Kidney (tissue), 14 donors: Measurements from ENCODE around the gene FGF5. TPM values are rescaled to one million over a fixed set of nuclear protein-coding genes. Genes with fewer than 3 reads are reported as not detected.

ENCODE experiments used
- DNase-seq, 5 donors: peaks; one replicate each; pipeline ENCODE4 v3.0.0-alpha.2; 2013 to 2020
- FAIRE-seq: peaks from 2 replicates; lab custom pipeline; 2012; peaks lifted over from hg19 to GRCh38; lab: Jason Lieb, UNC
- H3K27ac ChIP-seq, 2 donors: one replicate each; pipeline ENCODE4 v1.7.0; 2013; ENCODE audit warnings: low read depth in 2 of 2, low read length in 2 of 2, inconsistent platforms in 1 of 2
- H3K27me3 ChIP-seq: one replicate; pipeline ENCODE4 v1.7.1; 2013; ENCODE audit warnings: low read length, inconsistent platforms; ENCODE audit not compliant: control insufficient read depth, insufficient read depth
- H3K36me3 ChIP-seq, 3 donors: one replicate each; pipeline versions ENCODE4 v1.7.0 to v1.7.1; 2013; ENCODE audit warnings: low read length in 3 of 3, control low read depth in 1 of 3, inconsistent platforms in 1 of 3; ENCODE audit not compliant: insufficient read depth in 3 of 3, control insufficient read depth in 2 of 3
- H3K4me1 ChIP-seq, 3 donors: one replicate each; pipeline versions ENCODE4 v1.7.0 to v1.7.1; 2013; ENCODE audit warnings: low read length in 3 of 3, inconsistent platforms in 1 of 3, low read depth in 1 of 3; ENCODE audit not compliant: control insufficient read depth in 2 of 3, insufficient read depth in 2 of 3
- H3K4me3 ChIP-seq, 3 donors: one replicate each; pipeline versions ENCODE4 v1.7.0 to v1.8.1; 2013; ENCODE audit warnings: low read length in 3 of 3, control low read depth in 1 of 3, inconsistent platforms in 1 of 3
- H3K9ac ChIP-seq, 3 donors: one replicate each; pipeline versions ENCODE4 v1.7.0 to v1.7.1; 2013; ENCODE audit warnings: low read length in 3 of 3, control low read depth in 1 of 3, inconsistent platforms in 1 of 3
- H3K9me3 ChIP-seq, 3 donors: one replicate each; pipeline versions ENCODE4 v1.7.0 to v1.7.1; 2013; ENCODE audit warnings: low read length in 3 of 3, control low read depth in 1 of 3, inconsistent platforms in 1 of 3; ENCODE audit not compliant: control insufficient read depth in 2 of 3, insufficient read depth in 1 of 3
- intact Hi-C: fragments of 100-400 bp; cut with DNase I; formaldehyde crosslinking; loops from one replicate; pipeline ENCODE4 v1.11.1; 2022
- polyA plus RNA-seq: library from polyadenylated mRNA; stranded (reverse); fragments of 350-450 nt; fragmentation: Illumina TruSeq; extraction: RNeasy Lipid Tissue Mini Kit (QIAGEN cat#74804); gene quantifications from one replicate; pipeline ENCODE4 v1.2.3, GENCODE V29; 2014; ENCODE audit warnings: low read depth, low replicate concordance; ENCODE audit not compliant: insufficient read depth
- total RNA-seq: library from RNA; stranded (reverse); fragmentation: NEBNext Ultra II Directional; extraction: Animal tissue kit (Norgen Biotek cat#: 25700); gene quantifications from one replicate; pipeline ENCODE4 v1.2.1, GENCODE V29; 2021
- TF ChIP-seq, protein P1 (sequence below): IDR thresholded peaks from 3 replicates; pipeline ENCODE4 v1.5.1; 2012; ENCODE audit warnings: mild to moderate bottlenecking, moderate library complexity, borderline replicate concordance; ENCODE audit not compliant: insufficient read depth; ENCODE audit errors: extremely low read depth
- donor health status: control.
- donor health status: control.
- donor health status: control.
- donor health status: control.
- donor health status: control.
- donor health status: DM: yes; HTN: yes; CAD: no.
- donor health status: Normal renal cell carcinoma (clear cell type).

Gene FGF5
- total and polyA plus RNA-seq, 2 donors from 2014 or later, result 0.09 to 0.13 TPM

DNA sequence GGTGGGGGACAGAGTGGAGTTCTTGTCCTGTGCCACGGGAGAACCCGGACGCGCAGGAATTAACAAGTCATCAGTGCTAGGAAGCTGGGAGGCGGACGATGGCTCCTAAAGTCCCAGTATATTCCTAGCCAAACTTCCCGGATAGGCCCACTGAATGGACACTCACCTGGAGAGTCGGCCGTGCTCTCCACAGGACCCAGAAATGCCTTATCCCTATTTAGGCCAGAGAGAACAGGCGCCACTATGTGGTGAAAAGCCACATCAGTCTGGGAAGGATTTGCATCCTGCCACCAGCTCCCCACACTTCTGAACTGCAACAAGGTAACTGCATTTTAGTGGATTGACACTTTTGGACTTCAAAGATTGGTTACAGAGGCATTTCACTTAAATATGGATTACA, 70.1 kb downstream of the FGF5 start:
- peaks cover 0 to 3% (median 0%) of the 10 kb centered on the region in 3 donors for H3K4me1 ChIP-seq
- no peaks in the 10 kb centered on the region for H3K36me3 ChIP-seq
- no peak overlapping the region for H3K27ac ChIP-seq
- H3K27me3 ChIP-seq, result peaks cover 9% of the 10 kb centered on the region
- peak overlapping the region in 1 of 3 donors; percentile 43 for H3K9ac ChIP-seq
- no peaks in the 10 kb centered on the region for H3K9me3 ChIP-seq
- intact Hi-C loops, result no loop called here
- DNase-seq (peak in 4 of 5 donors; percentile 38 to 66 (median 44)), FAIRE-seq (no peak)
- peak overlapping the region in 2 of 3 donors; percentile 77 to 92 for H3K4me3 ChIP-seq
- TF ChIP-seq, protein P1, sequence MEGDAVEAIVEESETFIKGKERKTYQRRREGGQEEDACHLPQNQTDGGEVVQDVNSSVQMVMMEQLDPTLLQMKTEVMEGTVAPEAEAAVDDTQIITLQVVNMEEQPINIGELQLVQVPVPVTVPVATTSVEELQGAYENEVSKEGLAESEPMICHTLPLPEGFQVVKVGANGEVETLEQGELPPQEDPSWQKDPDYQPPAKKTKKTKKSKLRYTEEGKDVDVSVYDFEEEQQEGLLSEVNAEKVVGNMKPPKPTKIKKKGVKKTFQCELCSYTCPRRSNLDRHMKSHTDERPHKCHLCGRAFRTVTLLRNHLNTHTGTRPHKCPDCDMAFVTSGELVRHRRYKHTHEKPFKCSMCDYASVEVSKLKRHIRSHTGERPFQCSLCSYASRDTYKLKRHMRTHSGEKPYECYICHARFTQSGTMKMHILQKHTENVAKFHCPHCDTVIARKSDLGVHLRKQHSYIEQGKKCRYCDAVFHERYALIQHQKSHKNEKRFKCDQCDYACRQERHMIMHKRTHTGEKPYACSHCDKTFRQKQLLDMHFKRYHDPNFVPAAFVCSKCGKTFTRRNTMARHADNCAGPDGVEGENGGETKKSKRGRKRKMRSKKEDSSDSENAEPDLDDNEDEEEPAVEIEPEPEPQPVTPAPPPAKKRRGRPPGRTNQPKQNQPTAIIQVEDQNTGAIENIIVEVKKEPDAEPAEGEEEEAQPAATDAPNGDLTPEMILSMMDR, result peak; percentile 21

DNA sequence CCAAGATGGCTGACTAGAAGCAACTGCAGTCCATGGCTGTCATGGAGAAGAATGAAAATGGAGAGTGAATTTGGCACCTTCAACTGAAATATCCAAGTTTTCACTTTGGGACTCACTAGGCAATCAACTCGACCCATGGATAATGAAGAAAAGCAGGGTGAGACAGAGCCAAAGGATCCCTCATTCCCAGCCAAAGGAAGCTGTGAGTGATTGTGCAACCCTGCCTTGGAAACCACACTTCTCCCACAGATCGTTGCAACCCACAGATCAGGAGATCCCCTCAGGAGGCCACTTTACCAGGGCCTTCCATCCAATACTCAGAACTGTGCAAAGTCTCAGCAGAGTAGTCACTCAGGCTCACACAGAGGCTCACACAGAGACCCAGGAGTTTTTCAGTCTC, 73.6 kb downstream of the FGF5 start:
- TF ChIP-seq, protein P1, result no peak
- DNase-seq (no peak), FAIRE-seq (no peak)
- no peak overlapping the region for H3K4me3 ChIP-seq
- intact Hi-C loops, result no loop called here
- H3K27ac ChIP-seq, result no peak overlapping the region
- peaks cover 0 to 3% (median 0%) of the 10 kb centered on the region in 3 donors for H3K4me1 ChIP-seq
- no peak overlapping the region for H3K9ac ChIP-seq
- no peaks in the 10 kb centered on the region for H3K36me3 ChIP-seq
- peaks cover 7% of the 10 kb centered on the region for H3K27me3 ChIP-seq
- peaks cover 0 to 8% (median 0%) of the 10 kb centered on the region in 3 donors for H3K9me3 ChIP-seq

Other genes with a start within 250 kb of the FGF5 start
- 33.1 TPM for gene ANTXR2, start 193.4 kb upstream of the FGF5 start, total RNA-seq
- gene ANTXR2, start 193.4 kb upstream of the FGF5 start, polyA plus RNA-seq, result 10.6 TPM
- 4.2 TPM for gene PRDM8, start 69.2 kb upstream of the FGF5 start, total RNA-seq
- gene PRDM8, start 69.2 kb upstream of the FGF5 start, polyA plus RNA-seq, result 0.75 TPM
- 1.1 TPM for gene CFAP299, start 69.1 kb downstream of the FGF5 start, total RNA-seq
- gene CFAP299, start 69.1 kb downstream of the FGF5 start, polyA plus RNA-seq, result not detected